K562 (cell line): ENCODE results near the gene FAHD2B.
"Not testable (repeated sequence)": the region's sequence is repeated elsewhere in the genome, so short reads cannot be mapped to it uniquely, and the experiment has no call there.

Experiments
- CEBPG ChIP-seq, 3 experiments: fragments of 200-800 bp in 1 of 3; sonication (Bioruptor generic) in 1 of 3; sonication (generic) in 1 of 3; formaldehyde crosslinking in 1 of 3; IDR thresholded peaks in 2 of 3; conservative IDR thresholded peaks in 1 of 3; 2 replicates each; pipeline versions ENCODE4 v1.6.1 to v1.8.0; 2016 to 2022; ENCODE audit warnings: missing compliant biosample characterization in 2 of 3, missing genetic modification characterization in 2 of 3, mild to moderate bottlenecking in 1 of 3, missing genetic modification reagents in 1 of 3
- CGGBP1 ChIP-seq: fragments of 250-450 bp; sonication (Bioruptor Pico); IDR thresholded peaks from 2 replicates; pipeline ENCODE4 v1.9.0; 2021; ENCODE audit warnings: mild to moderate bottlenecking
- CTCF ChIP-seq, 3 experiments: IDR thresholded peaks in 2 of 3; conservative IDR thresholded peaks in 1 of 3; 2 replicates each; pipeline ENCODE4 v1.5.1; 2011 to 2012; ENCODE audit warnings: low read length in 3 of 3, mild to moderate bottlenecking in 3 of 3, control low read depth in 2 of 3, improper control_type of control experiment in 1 of 3, inconsistent platforms in 1 of 3, low read depth in 1 of 3, mixed read lengths in 1 of 3, moderate library complexity in 1 of 3; ENCODE audit not compliant: insufficient read depth in 2 of 3
- KDM5B ChIP-seq: fragments of 200-600 bp; sonication (generic); IDR thresholded peaks from 2 replicates; pipeline ENCODE4 v1.6.1; 2012; ENCODE audit warnings: low read depth, mild to moderate bottlenecking, moderate library complexity, low read length, control low read depth, inconsistent platforms; ENCODE audit not compliant: insufficient replicate concordance
- RFX7 ChIP-seq: fragments of 250-450 bp; sonication (Bioruptor Pico); IDR thresholded peaks from 2 replicates; pipeline ENCODE4 v1.5.1; 2021; ENCODE audit warnings: mild to moderate bottlenecking
- RUNX1 ChIP-seq: sonication (generic); IDR thresholded peaks from 2 replicates; pipeline ENCODE4 v1.6.1; 2016; ENCODE audit warnings: antibody characterized with exemption, low read depth
- TBL1XR1 ChIP-seq, 2 experiments: IDR thresholded peaks; 2 replicates each; pipeline ENCODE4 v1.6.1; 2012; ENCODE audit warnings: improper control_type of control experiment in 2 of 2, low read length in 2 of 2, mild to moderate bottlenecking in 1 of 2
- ZNF695 ChIP-seq: fragments of 450-650 bp; formaldehyde crosslinking; IDR thresholded peaks from 2 replicates; pipeline ENCODE4 v1.4.0; 2020; ENCODE audit warnings: mild to moderate bottlenecking, moderate library complexity

GRCh38 chr2:97113882-97114255 lies 19.2 kb upstream of the FAHD2B start:
- not testable (repeated sequence) for TF ChIP-seq CGGBP1 (CRISPR knock-in tag); RUNX1; CEBPG (CRISPR knock-in tag; IDR thresholded peaks at IDR 0.05); CEBPG (tag; conservative IDR thresholded peaks at IDR 0.05 in 1 of 2, IDR thresholded peaks at IDR 0.05 in 1 of 2); CTCF (IDR thresholded peaks at IDR 0.05 in 2 of 3, conservative IDR thresholded peaks at IDR 0.05 in 1 of 3; ENCODE audit: insufficient read depth in 2 of 3, low read depth in 1 of 3, low read length in 3 of 3); TBL1XR1 (IDR thresholded peaks at IDR 0.05; ENCODE audit: low read length in 2 of 2); RFX7; ZNF695; KDM5B
